BJ (cell line): ENCODE data around the gene MSANTD3. TPM values are rescaled to one million over a fixed set of nuclear protein-coding genes. Genes with fewer than 3 reads are reported as not detected.

Experiments
- CTCF ChIA-PET: fragments of 350-600 bp; formaldehyde crosslinking; extraction: SDS; loops from one replicate; lab custom pipeline; 2021; ENCODE audit warnings: antibody characterized with exemption, inconsistent platforms; lab: Yijun Ruan, JAX
- POLR2A ChIA-PET: fragments of 300-600 bp; sonication (Branson Sonifier 250); formaldehyde crosslinking; extraction: SDS; loops from one replicate; lab custom pipeline; 2021; ENCODE audit warnings: antibody characterized with exemption; lab: Charles Lee
- DNase-seq: peaks from one replicate; pipeline ENCODE4 v3.0.0-alpha.2; 2011; ENCODE audit warnings: low read depth
- H3K27me3 ChIP-seq: 2 replicates; pipeline ENCODE4 v1.6.0; 2011; ENCODE audit warnings: low read length; ENCODE audit not compliant: control insufficient read depth, insufficient read depth
- H3K36me3 ChIP-seq: 2 replicates; pipeline ENCODE4 v1.5.1; 2011; ENCODE audit warnings: low read length; ENCODE audit not compliant: control insufficient read depth, insufficient read depth
- H3K4me3 ChIP-seq: 2 replicates; pipeline ENCODE4 v1.5.1; 2011; ENCODE audit warnings: low read depth, mild to moderate bottlenecking, control low read depth, low read length
- CTCF ChIP-seq: IDR thresholded peaks from 2 replicates; pipeline ENCODE4 v1.5.1; 2011; ENCODE audit warnings: low read depth, mild to moderate bottlenecking, control low read depth, inconsistent platforms, low read length, moderate library complexity; ENCODE audit not compliant: insufficient read depth
- polyA plus RNA-seq: library from polyadenylated mRNA; depleted of rRNA; stranded (reverse); fragments of >200 nt; gene quantifications from 2 replicates; pipeline ENCODE4 v1.2.3, GENCODE V29; 2011

MSANTD3 gene
- polyA plus RNA-seq, 1 experiment: 34.5 TPM

- no peak for TF ChIP-seq CTCF
- Histone ChIP-seq H3K27me3 (no peaks in the 10 kb centered on the region), H3K4me3 (no peak overlapping the region), H3K36me3 (no peaks in the 10 kb centered on the region)
- DNase-seq: no peak
- ChIA-PET POLR2A (no interaction called here), CTCF (no interaction called here)
Observed at GRCh38 chr9:100488177-100488576, 61.2 kb downstream of the MSANTD3 start.

- no peak for DNase-seq
Observed at GRCh38 chr9:100489836-100490235, 62.9 kb downstream of the MSANTD3 start.

GRCh38 chr9:100492952-100493351, 66.0 kb downstream of the MSANTD3 start:
- ChIA-PET POLR2A (interaction anchor here (0.6 to 0.7 kb wide), 2 partner anchors 12 to 174 kb away, joined by 7 to 8 read pairs; no protein-coding TSS in a partner anchor), CTCF (interaction anchor here (0.7 to 2.0 kb wide), 3 partner anchors 14 to 169 kb away, joined by 4 to 6 read pairs (median 4); no protein-coding TSS in a partner anchor)
- no peaks in the 10 kb centered on the region for H3K27me3 ChIP-seq
- DNase-seq: no peak
- peak; percentile 13; the same call in 1 of the 2 replicates for TF ChIP-seq CTCF
- no peak overlapping the region for H3K4me3 ChIP-seq
- H3K36me3 ChIP-seq: no peaks in the 10 kb centered on the region

More at GRCh38 chr9:100489836-100490235, 62.9 kb downstream of the MSANTD3 start:
- no peak overlapping the region for H3K4me3 ChIP-seq
- no peak for TF ChIP-seq CTCF
- no peaks in the 10 kb centered on the region for H3K27me3 ChIP-seq
- ChIA-PET CTCF (no interaction called here), POLR2A (no interaction called here)
- H3K36me3 ChIP-seq: no peaks in the 10 kb centered on the region

GRCh38 chr9:100498592-100498991, 71.6 kb downstream of the MSANTD3 start:
- TF ChIP-seq CTCF: no peak
- no peaks in the 10 kb centered on the region for H3K36me3 ChIP-seq
- no peaks in the 10 kb centered on the region for H3K27me3 ChIP-seq
- ChIA-PET CTCF (no interaction called here), POLR2A (no interaction called here)
- no peak overlapping the region for H3K4me3 ChIP-seq
- DNase-seq: no peak

- Histone ChIP-seq H3K27me3 (no peaks in the 10 kb centered on the region), H3K4me3 (no peak overlapping the region), H3K36me3 (no peaks in the 10 kb centered on the region)
- no peak for TF ChIP-seq CTCF
- no peak for DNase-seq
- CTCF ChIA-PET: no interaction called here
- POLR2A ChIA-PET: no interaction called here
Observed at GRCh38 chr9:100499460-100499859, 72.5 kb downstream of the MSANTD3 start.
